Pancreas (tissue), 10 donors: ENCODE results near the gene DENND4B. TPM values are rescaled to one million over a fixed set of nuclear protein-coding genes. Genes with fewer than 3 reads are reported as not detected.
"Not testable (repeated sequence)": the region's sequence is repeated elsewhere in the genome, so short reads cannot be mapped to it uniquely, and the experiment has no call there.

Source experiments
- ATAC-seq, 4 donors: fragments of 200-7000 bp; cut with Tn5 transposase; one replicate each; pipeline versions ENCODE4 v1.8.0 to v1.9.1; 2020; ENCODE audit warnings: mild to moderate bottlenecking in 4 of 4, moderate library complexity in 4 of 4
- DNase-seq, 6 donors: peaks; one replicate each; pipeline ENCODE4 v3.0.0-alpha.2; 2020
- FAIRE-seq: peaks from 2 replicates; lab custom pipeline; 2012; peaks lifted over from hg19 to GRCh38; lab: Jason Lieb, UNC
- H3K27ac ChIP-seq, 4 donors: fragments of 200-600 bp; sonication (generic); 1 replicate in 3 of 4; 2 replicates in 1 of 4; pipeline versions ENCODE4 v1.5.0 to v1.8.0; 2020
- H3K27me3 ChIP-seq, 4 donors: fragments of 200-600 bp; one replicate each; pipeline ENCODE4 v1.8.0; 2021
- H3K36me3 ChIP-seq, 3 donors: fragments of 200-600 bp; sonication (generic) in 1 of 3; one replicate each; pipeline versions ENCODE4 v1.5.0 to v1.8.0; 2020 to 2021
- H3K4me1 ChIP-seq, 3 donors: fragments of 200-600 bp; one replicate each; pipeline ENCODE4 v1.8.0; 2021
- H3K4me3 ChIP-seq, 4 donors: fragments of 200-600 bp; sonication (generic) in 2 of 4; one replicate each; pipeline versions ENCODE4 v1.5.0 to v1.8.0; 2020 to 2021
- H3K9me3 ChIP-seq, 4 donors: fragments of 200-600 bp; one replicate each; pipeline ENCODE4 v1.8.0; 2021
- CTCF ChIP-seq, 4 donors: fragments of 200-600 bp; sonication (generic) in 3 of 4; IDR thresholded peaks; one replicate each; pipeline versions ENCODE4 v1.5.0 to v1.8.0; 2021; ENCODE audit warnings: antibody characterized with exemption in 4 of 4
- WGBS, 2 donors: extraction: QIAGEN DNeasy Blood & Tissue Kit; methylation state at CpG; one replicate each; pipeline ENCODE4 v1.1.7; 2013; 5-methylcytosine and 5-hydroxymethylcytosine counted together
- intact Hi-C, 3 donors: fragments of 100-400 bp; cut with DNase I; formaldehyde crosslinking; loops; one replicate each; pipeline versions ENCODE4 v1.11.1 to v1.14.2; 2022
- polyA plus RNA-seq, 2 donors: library from polyadenylated mRNA; stranded (reverse); fragments of 200-250 nt; gene quantifications; one replicate each; pipeline ENCODE4 v1.2.3, GENCODE V29; 2013
- total RNA-seq, 6 donors: library from RNA; stranded (reverse); fragmentation: NEBNext Ultra II Directional in 4 of 6; extraction: Animal tissue kit (Norgen Biotek cat#: 25700) in 4 of 6; gene quantifications; one replicate each; pipeline versions ENCODE4 v1.2.1 to v1.2.4, GENCODE V29; 2021 to 2023
- donor health status: healthy with polysubstance abuse.
- donor health status: DM: no; HTN: no; CAD: no; lungs with moderate emphysema.
- donor health status: DM: no; HTN: no; CAD: no.
- donor health status: control.
- donor health status: control.
- donor health status: Bipolar disorder and iron deficiency.
- donor health status: DM: yes; HTN: yes; CAD: no.
- donor health status: DM: no; HTN: no; CAD: no.
- donor health status: DM: no; HTN: no; CAD: no.
- donor health status: DM: yes; HTN: yes; CAD: no.

Gene DENND4B
- total and polyA plus RNA-seq, 8 donors: 17.8 to 57.0 (median 23.9) TPM

DNA sequence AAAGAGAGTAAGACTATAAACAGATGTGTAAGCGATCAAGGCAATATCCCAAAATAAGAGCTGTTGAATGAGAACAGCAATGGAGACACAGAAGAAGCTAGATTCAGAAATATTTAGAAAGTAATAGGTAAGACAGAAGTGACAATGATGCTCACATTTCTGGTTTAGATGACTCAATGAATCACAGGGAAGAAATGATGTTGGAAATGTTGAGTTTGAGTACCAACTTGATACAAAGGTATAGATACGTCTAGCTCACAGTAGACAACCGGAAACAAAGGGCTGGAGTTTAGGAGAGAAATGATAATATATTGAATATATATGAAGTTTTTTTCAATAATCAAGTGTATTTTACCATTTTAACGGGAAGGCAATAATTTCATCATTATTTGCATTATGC is 30.2 kb downstream of the DENND4B start:
- H3K36me3 ChIP-seq: no peaks in the 10 kb centered on the region
- H3K27me3 ChIP-seq: no peaks in the 10 kb centered on the region
- FAIRE-seq (no peak), ATAC-seq (no peak), DNase-seq (no peak)
- H3K4me3 ChIP-seq: no peak overlapping the region
- 83 to 92% methylated on average over 4 of the region's 4 CpGs for WGBS, 2 donors
- intact Hi-C loops: no loop called here
- H3K9me3 ChIP-seq: no peaks in the 10 kb centered on the region
- H3K4me1 ChIP-seq: peaks cover 0 to 10% (median 8%) of the 10 kb centered on the region in 3 donors
- no peak overlapping the region for H3K27ac ChIP-seq
- no peak for TF ChIP-seq CTCF (IDR thresholded peaks at IDR 0.05)

DNA sequence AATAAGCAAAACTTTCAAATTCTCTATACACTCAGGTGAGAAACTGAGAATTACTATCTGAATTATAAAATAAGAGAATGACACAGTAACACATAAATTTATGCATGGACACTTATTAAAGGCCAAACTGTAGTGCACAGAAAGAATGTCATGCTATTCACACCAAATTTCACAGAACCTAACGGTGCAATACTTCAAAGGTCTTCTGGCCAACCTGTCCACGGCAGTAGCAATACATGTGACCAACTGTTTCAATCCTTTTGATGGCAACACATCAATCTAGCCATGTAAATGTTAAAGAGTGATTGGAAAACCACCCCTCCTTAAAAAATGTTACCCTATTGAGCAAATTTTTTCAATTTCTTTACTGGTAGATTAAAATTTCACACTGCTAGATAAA is 34.2 kb downstream of the DENND4B start:
- 53 to 56% methylated on average over 2 of the region's 2 CpGs for WGBS, 2 donors
- DNase-seq (no peak), ATAC-seq (no peak), FAIRE-seq (no peak)
- Histone ChIP-seq H3K4me3 (no peak overlapping the region), H3K27ac (no peak overlapping the region), H3K36me3 (no peaks in the 10 kb centered on the region), H3K9me3 (no peaks in the 10 kb centered on the region), H3K27me3 (no peaks in the 10 kb centered on the region), H3K4me1 (no peaks in the 10 kb centered on the region)
- intact Hi-C loops: no loop called here
- no peak for TF ChIP-seq CTCF (IDR thresholded peaks at IDR 0.05)

GRCh38 chr1:153910560-153910959 is 36.0 kb downstream of the DENND4B start:
- FAIRE-seq, H3K36me3 ChIP-seq, DNase-seq, H3K4me3 ChIP-seq, H3K4me1 ChIP-seq, H3K9me3 ChIP-seq, H3K27me3 ChIP-seq, H3K27ac ChIP-seq, ATAC-seq, intact Hi-C loops: not testable (repeated sequence)
- WGBS, 2 donors: 88 to 92% methylated on average over 6 of the region's 6 CpGs

- H3K4me1 ChIP-seq: no peaks in the 10 kb centered on the region
- ATAC-seq: no peak
- H3K4me3 ChIP-seq: no peak overlapping the region
- peak in 1 of 6 donors; percentile 2 for DNase-seq
- intact Hi-C loops: no loop called here
- H3K36me3 ChIP-seq: no peaks in the 10 kb centered on the region
- no peaks in the 10 kb centered on the region for H3K9me3 ChIP-seq
- 98% methylated on average over 6 of the region's 6 CpGs for WGBS, 2 donors
- no peak for TF ChIP-seq CTCF (IDR thresholded peaks at IDR 0.05)
- no peak overlapping the region for H3K27ac ChIP-seq
- FAIRE-seq: no peak
- H3K27me3 ChIP-seq: no peaks in the 10 kb centered on the region
Observed at GRCh38 chr1:153908071-153908470, 38.4 kb downstream of the DENND4B start.

DNA sequence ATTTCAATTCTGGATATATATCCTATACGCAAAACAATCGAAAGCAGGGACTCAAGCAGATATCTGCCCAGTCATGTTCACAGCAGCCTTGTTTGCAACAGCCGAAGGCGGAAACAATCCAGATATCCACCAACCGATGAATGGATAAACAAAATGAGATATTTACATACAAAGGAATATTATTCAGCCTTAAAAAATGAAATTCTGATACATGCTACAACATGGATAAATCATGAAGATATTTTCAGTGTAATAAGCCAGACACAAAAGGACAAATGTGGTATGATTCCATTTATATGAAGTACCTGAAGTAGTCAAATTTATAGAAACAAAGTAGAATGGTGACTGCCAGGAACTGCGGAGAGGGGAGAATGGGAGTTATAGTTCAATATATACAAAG is 39.4 kb downstream of the DENND4B start:
- Histone ChIP-seq H3K27ac (no peak overlapping the region), H3K9me3 (no peaks in the 10 kb centered on the region), H3K4me3 (no peak overlapping the region), H3K4me1 (no peaks in the 10 kb centered on the region), H3K36me3 (no peaks in the 10 kb centered on the region), H3K27me3 (no peaks in the 10 kb centered on the region)
- ATAC-seq (no peak), FAIRE-seq (no peak), DNase-seq (no peak)
- no peak for TF ChIP-seq CTCF (IDR thresholded peaks at IDR 0.05)
- intact Hi-C loops: no loop called here
- whole genome bisulfite sequencing, 2 donors: 90% methylated on average over 6 of the region's 6 CpGs
